Measurements from ENCODE around the gene ACTL6A.

The ACTL6A gene

DNA sequence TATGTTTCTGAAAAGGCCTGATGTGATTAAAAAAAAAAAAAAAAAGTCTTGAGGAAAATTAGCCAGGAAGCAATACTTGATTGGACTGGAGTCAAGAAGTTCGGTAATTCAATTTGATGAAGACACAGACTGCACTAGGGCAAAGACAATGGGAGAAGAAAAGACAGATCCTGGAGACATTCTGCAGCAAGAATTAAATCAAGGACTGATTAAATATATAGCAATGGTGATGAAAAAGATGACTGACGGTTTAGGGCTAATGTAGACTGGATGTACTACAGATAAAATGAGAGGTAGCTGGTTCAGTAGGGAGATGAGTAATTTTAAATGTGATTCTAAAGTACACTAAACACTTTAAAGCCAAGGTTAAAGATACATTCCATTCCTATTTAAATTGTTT lies 27.9 kb downstream of the ACTL6A start:
- no peak for DNase-seq (ENCODE audit: low spot score)

DNA sequence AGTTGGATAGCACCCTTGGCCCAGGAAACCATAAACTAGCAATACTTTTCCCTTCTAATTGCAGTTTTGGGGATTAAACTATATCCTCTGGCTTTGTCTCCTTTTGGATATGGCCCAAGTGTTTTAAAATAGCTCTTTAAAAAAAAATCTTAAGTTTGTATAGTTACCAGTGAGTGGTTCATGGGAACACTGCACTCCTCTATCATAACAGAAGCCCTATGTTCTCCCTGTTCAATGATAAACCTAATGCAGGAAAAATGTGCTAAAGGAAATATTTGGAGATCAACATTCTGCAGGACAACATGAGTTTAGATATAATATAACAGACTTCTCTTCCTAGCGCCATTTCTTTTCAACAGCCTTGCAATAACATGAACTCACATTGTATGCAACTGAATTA lies 28.6 kb downstream of the ACTL6A start:
- DNase-seq (ENCODE audit: low spot score), result no peak

GRCh38 chr3:179599531-179599930 lies 36.8 kb downstream of the ACTL6A start:
- DNase-seq (ENCODE audit: low spot score), result no peak

GRCh38 chr3:179603321-179603720 lies 40.6 kb downstream of the ACTL6A start:
- DNase-seq (ENCODE audit: low spot score), result no peak

DNA sequence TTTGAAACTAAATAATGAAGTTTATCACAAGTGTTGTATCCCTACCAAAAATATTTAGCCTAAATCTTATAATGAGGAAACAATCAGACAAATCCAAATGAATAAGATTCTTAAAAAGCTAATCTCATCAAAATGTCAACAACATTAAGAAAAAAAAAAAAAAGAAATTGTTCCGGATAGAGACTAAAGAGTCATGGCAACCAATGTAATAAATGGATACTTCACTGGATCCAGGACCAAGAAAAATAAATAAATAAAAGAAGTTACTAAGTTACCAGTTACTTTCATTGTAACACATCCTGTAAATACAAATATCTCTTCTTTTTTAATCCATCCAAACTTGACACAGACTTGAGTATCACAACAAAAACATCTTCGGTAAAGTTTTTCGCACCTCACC lies 41.1 kb downstream of the ACTL6A start:
- no peak for DNase-seq (ENCODE audit: low spot score)

- peak; percentile 98 for DNase-seq (ENCODE audit: low spot score)
These were observed 41.8 kb downstream of the ACTL6A start, which contains the start of the genes MRPL47 and NDUFB5 for GRCh38 chr3:179604321-179605078. MRPL47 (minus strand) TSS chr3:179604638; CDS start chr3:179604624, 14 bp downstream. NDUFB5 (plus strand) TSS chr3:179604794; CDS start chr3:179604816, 22 bp downstream.

DNA sequence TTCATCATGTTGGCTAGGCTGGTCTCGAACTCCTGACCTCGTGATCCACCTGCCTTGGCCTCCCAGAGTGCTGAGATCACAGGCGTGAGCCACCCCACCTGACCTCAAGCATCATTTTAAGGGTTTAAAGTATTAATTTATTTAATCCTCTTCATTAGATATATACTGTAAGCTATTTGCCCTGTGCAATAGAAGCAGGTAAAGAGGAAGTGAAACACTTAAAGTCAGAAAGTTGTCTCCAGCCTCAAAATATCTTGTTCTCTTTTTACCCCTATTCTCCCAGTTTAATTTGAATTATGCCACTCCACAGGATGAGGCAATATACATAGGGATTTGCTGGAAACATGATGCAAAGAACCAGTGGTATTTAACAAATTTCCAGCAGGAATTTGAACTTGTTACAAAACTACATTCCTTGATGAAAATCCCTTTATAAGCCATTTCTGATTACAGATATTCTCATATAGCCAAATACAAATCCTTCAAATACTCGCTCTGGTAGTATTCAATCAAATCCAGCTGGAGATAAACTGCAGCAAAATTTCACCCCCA lies 43.9 kb downstream of the ACTL6A start:
- no peak for DNase-seq (ENCODE audit: low spot score)

DNA sequence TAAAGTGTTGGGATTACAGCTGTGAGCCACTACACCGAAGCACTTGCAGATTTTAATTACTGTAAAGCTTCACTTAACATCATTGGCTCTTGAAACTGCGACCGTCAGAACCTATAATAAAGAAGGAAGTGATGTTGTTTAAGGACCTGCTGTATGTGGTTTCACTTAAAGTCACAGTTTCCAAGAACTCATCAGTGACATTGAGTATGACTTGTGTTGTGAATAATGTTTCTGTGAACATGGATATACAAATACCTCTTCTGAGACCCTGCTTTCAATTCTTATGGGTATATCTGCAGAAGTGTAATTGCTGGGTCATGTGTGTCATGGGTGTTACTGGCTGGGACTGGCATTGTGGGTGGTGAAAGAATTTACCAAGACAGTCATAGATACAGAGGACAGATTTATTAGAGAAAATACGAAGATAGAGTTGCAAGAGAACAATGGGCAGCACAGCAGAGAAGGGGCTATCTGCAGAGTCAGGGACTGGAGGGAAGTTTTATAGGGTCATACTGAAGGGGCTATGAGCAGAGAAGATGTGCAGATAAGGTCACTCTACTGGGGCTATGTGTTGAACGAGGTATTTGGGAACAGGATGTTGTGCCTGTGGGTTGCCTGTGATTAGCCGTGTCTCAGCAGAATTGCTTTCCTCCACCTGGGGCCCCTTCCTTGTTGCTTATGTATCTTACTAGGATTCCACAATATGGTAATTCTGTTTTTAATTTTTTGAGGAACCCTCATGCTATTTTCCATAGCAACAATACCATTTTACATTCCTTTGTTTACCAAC lies 46.4 kb downstream of the ACTL6A start:
- no peak for DNase-seq (ENCODE audit: low spot score)

DNA sequence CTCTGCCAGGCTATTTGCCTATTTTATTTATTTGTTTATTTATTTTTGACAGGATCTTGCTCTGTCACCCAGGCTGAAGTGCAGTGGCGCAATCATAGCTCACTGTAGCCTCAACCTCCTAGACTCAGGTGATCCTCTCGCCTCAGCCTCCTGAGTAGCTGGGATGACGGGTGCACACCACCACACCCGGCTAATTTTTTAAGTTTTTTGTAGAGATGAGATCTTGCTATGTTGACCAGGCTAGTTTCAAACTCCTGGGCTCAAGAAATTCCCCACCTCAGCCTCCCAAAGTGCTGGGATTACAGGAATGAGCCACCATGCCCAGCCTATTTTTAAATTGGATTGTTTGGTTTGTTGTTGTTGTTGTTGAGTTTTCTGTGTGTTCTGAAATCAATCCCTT lies 47.3 kb downstream of the ACTL6A start:
- no peak for DNase-seq (ENCODE audit: low spot score)

DNA sequence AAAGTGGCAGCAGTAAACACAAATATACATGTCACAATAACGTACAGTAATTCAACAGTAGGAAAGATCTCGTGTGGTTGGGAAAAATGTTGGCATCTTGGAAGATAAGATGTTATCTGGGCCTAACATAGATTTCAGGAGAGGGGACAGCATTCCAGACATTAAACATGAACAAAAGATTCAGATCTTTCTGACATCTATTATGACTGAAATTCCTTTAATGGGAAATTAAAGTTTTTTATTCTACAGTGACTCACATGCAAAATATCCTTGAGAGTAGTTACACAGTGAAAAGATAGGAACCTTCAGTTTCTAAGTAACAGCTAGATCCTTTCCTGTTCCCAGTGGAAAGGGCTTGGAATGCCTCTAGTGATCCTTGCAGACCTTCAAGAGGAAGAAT lies 51.1 kb downstream of the ACTL6A start:
- peak; percentile 60 for DNase-seq (ENCODE audit: low spot score)

- DNase-seq (ENCODE audit: low spot score), result peak; percentile 21
These were observed 52.9 kb downstream of the ACTL6A start for GRCh38 chr3:179615458-179616173.

GRCh38 chr3:179622023-179622422 lies 59.3 kb downstream of the ACTL6A start:
- DNase-seq (ENCODE audit: low spot score), result no peak

DNA sequence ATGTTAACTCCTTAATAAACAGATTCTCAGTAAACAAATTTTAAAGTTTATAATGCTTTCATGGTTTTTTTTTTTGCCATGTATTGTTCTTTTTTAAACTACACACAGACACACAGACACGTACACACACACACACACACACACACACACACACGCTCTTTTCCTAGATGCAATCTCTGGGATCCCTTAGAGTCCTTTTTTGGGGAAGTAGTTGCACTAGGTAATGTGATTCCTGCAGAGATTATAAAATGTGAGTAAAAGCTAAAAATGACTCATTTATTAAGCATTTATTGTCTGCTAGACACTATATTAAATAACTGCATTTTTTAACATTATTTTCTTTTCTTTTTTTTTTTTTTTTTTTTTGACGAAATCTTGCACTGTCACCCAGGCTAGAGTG lies 61.7 kb downstream of the ACTL6A start:
- no peak for DNase-seq (ENCODE audit: low spot score)

DNA sequence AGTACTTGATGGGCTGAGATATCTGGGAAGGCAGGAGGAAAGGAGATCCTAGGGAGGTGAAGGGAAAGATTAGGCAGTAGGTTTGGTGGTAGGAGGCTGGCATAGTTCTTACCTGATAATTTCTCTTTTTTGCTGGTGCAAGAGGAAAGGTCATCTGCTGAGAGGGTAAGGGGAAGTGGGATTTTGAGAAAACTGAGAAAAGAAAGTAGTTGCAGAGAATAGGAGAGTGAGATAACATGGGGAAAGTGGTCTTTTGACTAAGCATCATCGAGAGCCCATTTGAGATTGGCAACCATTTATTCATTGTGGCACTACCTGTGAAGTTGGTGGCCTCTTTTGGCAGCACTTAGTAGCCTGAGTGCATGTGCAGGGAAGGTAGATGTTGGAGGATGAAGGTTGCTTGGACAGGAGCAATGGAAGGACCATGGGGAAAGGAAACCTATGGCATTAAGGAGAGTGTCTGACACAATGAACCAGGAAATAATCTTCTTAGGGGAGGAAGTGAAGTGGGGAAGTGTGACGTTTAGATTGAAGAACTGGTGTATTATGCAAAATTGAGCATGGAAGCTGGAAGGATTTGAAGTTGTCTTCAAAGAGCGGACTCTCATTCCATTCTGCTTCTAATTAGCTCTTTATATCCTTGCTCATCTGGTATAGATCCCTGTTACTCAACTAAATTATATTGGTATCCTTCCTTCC lies 68.2 kb downstream of the ACTL6A start:
- DNase-seq (ENCODE audit: low spot score), result no peak

Measured in COLO829 (cell line).